Prostate gland (tissue), 2 donors: ENCODE data around the gene KRT80. TPM values are rescaled to one million over a fixed set of nuclear protein-coding genes. Genes with fewer than 3 reads are reported as not detected.
A peak's percentile ranks its signal among the peaks of the same experiment; 100 is the strongest.

Experiments
- DNase-seq: peaks from one replicate; pipeline ENCODE4 v3.0.0-alpha.2; 2019; ENCODE audit warnings: low spot score
- H3K27ac ChIP-seq, 2 donors: fragments of 200-600 bp; sonication (generic); 2 replicates each; pipeline ENCODE4 v1.5.1; 2017 to 2019
- H3K27me3 ChIP-seq: fragments of 200-600 bp; sonication (generic); replicated peaks from 2 replicates; pipeline ENCODE4 v1.5.1; 2019; ENCODE audit not compliant: insufficient read depth
- H3K36me3 ChIP-seq, 2 donors: fragments of 200-600 bp; sonication (generic); 1 replicate in 1 of 2; 2 replicates in 1 of 2; pipeline versions ENCODE4 v1.5.1 to v1.8.1; 2017 to 2019
- H3K4me1 ChIP-seq: fragments of 200-600 bp; sonication (generic); replicated peaks from 2 replicates; pipeline ENCODE4 v1.5.1; 2019
- H3K4me3 ChIP-seq, 2 donors: fragments of 200-600 bp; sonication (generic); 2 replicates each; pipeline ENCODE4 v1.5.1; 2017 to 2019
- H3K9me3 ChIP-seq: fragments of 200-600 bp; sonication (generic); 2 replicates; pipeline ENCODE4 v1.5.1; 2017
- POLR2A ChIP-seq: fragments of 450-650 bp; IDR thresholded peaks from one replicate; pipeline ENCODE4 v1.6.1; 2016; ENCODE audit warnings: antibody characterized with exemption, mild to moderate bottlenecking
- POLR2AphosphoS5 ChIP-seq: sonication (generic); formaldehyde crosslinking; IDR thresholded peaks from one replicate; pipeline ENCODE4 v1.6.1; 2017; ENCODE audit warnings: antibody characterized with exemption
- WGBS: methylation state at CpG from one replicate; pipeline ENCODE4 v1.1.5; 2018; 5-methylcytosine and 5-hydroxymethylcytosine counted together
- intact Hi-C: fragments of 100-400 bp; cut with DNase I; formaldehyde crosslinking; loops from one replicate; pipeline ENCODE4 v1.14.2; 2022
- total RNA-seq, 2 donors: library from RNA; depleted of rRNA; stranded (reverse); fragments of >200 nt; gene quantifications; one replicate each; pipeline ENCODE4 v1.1.0, GENCODE V29; 2016
- TF ChIP-seq, protein P1 (sequence below), 4 experiments: fragments of 200-600 bp in 2 of 4; fragments of 450-650 bp in 2 of 4; sonication (generic) in 2 of 4; IDR thresholded peaks; 1 replicate in 3 of 4; 2 replicates in 1 of 4; pipeline ENCODE4 v1.5.1; 2016 to 2019; ENCODE audit warnings: antibody characterized with exemption in 4 of 4, mild to moderate bottlenecking in 2 of 4, moderate library complexity in 2 of 4

The KRT80 gene
- total RNA-seq, 2 donors from 2014 or later = 1.9 to 3.7 TPM

DNA sequence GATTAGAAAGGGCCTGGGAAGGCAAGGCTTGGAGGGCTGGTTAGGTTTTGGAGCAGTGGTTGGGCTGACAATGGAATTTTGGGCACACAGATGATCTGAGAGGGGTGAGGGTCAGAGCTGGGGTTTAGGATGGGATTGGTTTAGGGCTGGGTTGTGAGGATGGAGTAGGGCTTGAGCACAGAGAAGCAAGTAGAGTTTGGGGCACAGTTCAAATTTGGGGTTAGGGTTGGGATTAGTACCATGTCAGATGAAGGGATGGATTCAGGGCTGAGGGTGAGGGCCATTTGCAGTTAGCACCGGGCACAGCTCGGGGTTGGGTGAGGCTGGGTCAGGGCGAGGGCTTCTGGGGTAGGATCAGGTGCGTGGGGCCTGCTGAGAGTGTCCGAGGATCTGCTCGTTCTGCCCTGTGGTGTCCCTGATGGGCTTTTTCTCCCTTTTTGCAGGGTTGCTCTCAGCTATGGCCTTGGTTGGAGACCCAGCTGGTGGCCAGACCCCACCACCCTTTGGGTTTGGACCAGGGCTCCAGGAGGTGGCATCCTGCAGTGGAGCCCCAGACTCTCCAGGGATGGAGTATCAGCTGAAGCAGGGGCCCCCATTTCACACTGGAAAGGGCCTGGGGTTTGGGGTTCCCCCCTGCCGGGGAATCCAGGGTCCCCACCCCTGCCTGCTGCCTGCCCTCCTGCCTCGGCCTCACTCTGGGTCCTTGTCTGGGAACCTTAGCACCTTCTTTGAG lies 45.6 kb downstream of the KRT80 start:
- Histone ChIP-seq H3K4me3 (no peak overlapping the region), H3K27ac (peak overlapping the region; percentile 92 to 96), H3K36me3 (no peaks in the 10 kb centered on the region), H3K4me1 (peaks cover 57% of the 10 kb centered on the region), H3K9me3 (no peaks in the 10 kb centered on the region), H3K27me3 (no peaks in the 10 kb centered on the region)
- 94% methylated on average over 8 of the region's 8 CpGs for whole genome bisulfite sequencing
- intact Hi-C loops = no loop called here
- no peak for DNase-seq
- no peak for TF ChIP-seq POLR2A
- TF ChIP-seq POLR2AphosphoS5 = no peak
- TF ChIP-seq, protein P1, sequence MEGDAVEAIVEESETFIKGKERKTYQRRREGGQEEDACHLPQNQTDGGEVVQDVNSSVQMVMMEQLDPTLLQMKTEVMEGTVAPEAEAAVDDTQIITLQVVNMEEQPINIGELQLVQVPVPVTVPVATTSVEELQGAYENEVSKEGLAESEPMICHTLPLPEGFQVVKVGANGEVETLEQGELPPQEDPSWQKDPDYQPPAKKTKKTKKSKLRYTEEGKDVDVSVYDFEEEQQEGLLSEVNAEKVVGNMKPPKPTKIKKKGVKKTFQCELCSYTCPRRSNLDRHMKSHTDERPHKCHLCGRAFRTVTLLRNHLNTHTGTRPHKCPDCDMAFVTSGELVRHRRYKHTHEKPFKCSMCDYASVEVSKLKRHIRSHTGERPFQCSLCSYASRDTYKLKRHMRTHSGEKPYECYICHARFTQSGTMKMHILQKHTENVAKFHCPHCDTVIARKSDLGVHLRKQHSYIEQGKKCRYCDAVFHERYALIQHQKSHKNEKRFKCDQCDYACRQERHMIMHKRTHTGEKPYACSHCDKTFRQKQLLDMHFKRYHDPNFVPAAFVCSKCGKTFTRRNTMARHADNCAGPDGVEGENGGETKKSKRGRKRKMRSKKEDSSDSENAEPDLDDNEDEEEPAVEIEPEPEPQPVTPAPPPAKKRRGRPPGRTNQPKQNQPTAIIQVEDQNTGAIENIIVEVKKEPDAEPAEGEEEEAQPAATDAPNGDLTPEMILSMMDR (IDR thresholded peaks at IDR 0.05) = no peak

DNA sequence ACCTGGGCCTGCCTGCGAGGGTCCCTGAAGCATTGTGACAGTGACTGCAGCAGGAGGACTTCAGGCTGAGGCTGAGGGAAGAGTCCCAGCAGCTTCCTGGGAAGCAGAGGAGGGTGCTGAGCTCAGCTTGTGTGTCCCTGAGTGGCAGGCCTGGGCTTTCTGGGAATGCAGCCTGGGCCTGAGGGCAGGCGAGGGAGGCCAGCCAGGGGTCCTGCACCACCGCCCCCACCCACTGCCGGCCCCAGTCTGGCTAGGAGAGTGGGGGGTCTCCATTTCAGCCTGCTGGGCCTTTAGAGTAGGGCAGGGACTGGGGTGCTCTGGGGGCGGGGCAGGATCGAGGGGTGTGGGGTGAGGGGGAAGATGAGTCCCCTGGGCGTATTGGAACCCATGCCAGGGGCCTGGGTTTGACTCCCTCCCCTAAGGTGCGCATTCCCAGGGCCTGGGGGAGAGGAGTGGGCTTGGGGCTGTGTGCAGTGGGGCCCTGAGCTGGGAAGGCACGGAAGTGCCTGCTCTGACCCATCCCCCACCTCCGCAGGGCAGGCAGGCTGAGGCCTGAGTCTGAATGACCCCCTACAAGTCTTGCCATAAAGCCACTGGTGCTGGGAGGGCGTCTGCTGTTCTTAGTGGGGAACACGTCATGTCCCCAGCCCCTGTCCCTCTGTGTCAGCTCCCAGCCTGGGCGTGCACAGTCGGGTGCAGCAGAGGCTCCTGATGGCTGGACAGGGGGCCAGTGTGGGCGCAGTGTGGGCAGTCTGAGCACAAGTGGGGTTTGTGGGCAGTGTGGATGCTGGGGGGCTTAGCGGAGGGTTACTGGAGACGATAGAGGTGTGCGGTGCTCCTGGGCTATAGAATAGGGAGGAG lies 46.4 kb downstream of the KRT80 start:
- Histone ChIP-seq H3K4me1 (peaks cover 57% of the 10 kb centered on the region), H3K9me3 (no peaks in the 10 kb centered on the region), H3K36me3 (no peaks in the 10 kb centered on the region), H3K27me3 (no peaks in the 10 kb centered on the region), H3K27ac (peak overlapping the region; percentile 92 to 96), H3K4me3 (no peak overlapping the region)
- intact Hi-C loops = no loop called here
- 80% methylated on average over 18 of the region's 18 CpGs for WGBS
- TF ChIP-seq, protein P1 (IDR thresholded peaks at IDR 0.05) = no peak
- TF ChIP-seq POLR2A = no peak
- TF ChIP-seq POLR2AphosphoS5 = no peak
- no peak for DNase-seq

DNA sequence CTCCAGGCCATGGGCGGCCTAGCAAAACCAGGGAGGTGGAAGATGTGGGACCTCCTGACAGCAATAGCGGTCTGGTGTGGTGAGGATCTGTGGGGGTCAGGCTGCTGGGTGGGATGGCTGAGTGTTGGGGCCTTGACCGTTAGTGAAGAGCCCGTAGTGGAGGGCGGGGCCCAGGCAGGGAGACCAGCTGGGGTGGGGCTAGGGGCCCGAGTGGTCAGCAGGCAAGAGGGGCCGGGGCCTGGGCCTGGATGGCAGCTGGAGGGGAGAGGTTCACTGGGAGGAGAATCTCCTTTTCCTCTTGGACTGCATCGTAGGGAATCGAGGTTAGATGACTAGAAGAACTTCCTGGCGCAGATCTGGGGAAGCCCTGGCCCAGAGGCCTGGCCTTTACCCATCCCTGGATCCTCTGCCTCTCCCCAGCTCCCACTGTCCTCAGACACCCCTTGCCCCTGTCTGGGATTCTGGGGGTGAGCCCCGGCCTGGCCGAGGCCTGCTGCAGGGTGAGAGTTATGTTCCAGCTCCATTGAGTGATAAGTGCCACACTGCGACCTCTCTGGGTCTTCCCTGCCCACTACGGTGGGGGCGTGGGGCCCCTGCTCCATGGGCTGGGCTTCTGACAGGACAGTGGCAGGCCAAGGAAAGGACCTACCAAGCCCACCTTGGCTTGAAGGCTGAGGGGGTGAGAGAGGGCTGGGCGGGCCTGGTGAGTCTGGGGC lies 47.1 kb downstream of the KRT80 start:
- peak overlapping the region; percentile 92 to 96 for H3K27ac ChIP-seq
- intact Hi-C loops = no loop called here
- H3K4me1 ChIP-seq = peaks cover 51% of the 10 kb centered on the region
- H3K4me3 ChIP-seq = no peak overlapping the region
- no peaks in the 10 kb centered on the region for H3K27me3 ChIP-seq
- no peaks in the 10 kb centered on the region for H3K36me3 ChIP-seq
- no peaks in the 10 kb centered on the region for H3K9me3 ChIP-seq
- TF ChIP-seq POLR2A (no peak), POLR2AphosphoS5 (no peak)
- TF ChIP-seq, protein P1 (IDR thresholded peaks at IDR 0.05) = no peak
- 84% methylated on average over 16 of the region's 16 CpGs for WGBS
- DNase-seq = no peak

DNA sequence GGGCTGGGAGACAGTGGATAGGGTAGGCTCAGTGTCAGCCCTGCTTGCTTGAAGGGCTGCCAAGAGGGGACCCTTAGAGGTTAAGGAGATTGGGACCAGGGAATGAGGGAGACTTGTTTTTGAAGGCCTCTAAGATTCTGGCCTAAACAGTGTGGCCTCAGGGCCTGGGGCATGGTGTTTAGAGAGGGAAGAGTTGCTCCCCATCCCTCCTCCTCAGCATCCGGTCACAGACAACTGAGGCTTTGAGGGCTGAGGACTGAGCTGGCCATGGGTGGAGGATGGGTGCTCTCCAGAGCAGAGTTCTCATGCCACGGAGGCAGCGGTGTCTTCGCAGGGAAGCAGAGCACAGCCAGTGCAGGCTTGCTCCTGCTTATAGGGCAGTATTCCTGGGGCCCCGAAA lies 49.4 kb downstream of the KRT80 start:
- Histone ChIP-seq H3K27ac (no peak overlapping the region), H3K4me3 (no peak overlapping the region), H3K36me3 (no peaks in the 10 kb centered on the region), H3K9me3 (no peaks in the 10 kb centered on the region), H3K27me3 (no peaks in the 10 kb centered on the region), H3K4me1 (peaks cover 30% of the 10 kb centered on the region)
- intact Hi-C loops = no loop called here
- DNase-seq = no peak
- 82% methylated on average over 5 of the region's 5 CpGs for WGBS
- no peak for TF ChIP-seq POLR2A
- TF ChIP-seq, protein P1 (IDR thresholded peaks at IDR 0.05) = no peak
- TF ChIP-seq POLR2AphosphoS5 = no peak
